OCI-LY7 (cell line): Measurements from ENCODE around the gene PPM1L.

Experiments
- CTCF ChIP-seq: fragments of 200-600 bp; sonication (generic); conservative IDR thresholded peaks from 2 replicates; pipeline ENCODE4 v1.5.1; 2014; ENCODE audit warnings: mild to moderate bottlenecking, antibody characterized with exemption, low read length, moderate library complexity, mixed read lengths
- EZH2phosphoT487 ChIP-seq: fragments of 200-600 bp; sonication (generic); IDR thresholded peaks from 2 replicates; pipeline ENCODE4 v1.6.1; 2018; ENCODE audit warnings: low read depth, borderline replicate concordance, mild to moderate bottlenecking, mixed run types, antibody characterized with exemption, low read length, moderate library complexity, mixed read lengths

- TF ChIP-seq CTCF, result no peak
- TF ChIP-seq EZH2phosphoT487, result no peak
Observed at GRCh38 chr3:161067335-161067734, 311.3 kb downstream of the PPM1L start.
